ENCODE measurements around the gene PRDM16.

PRDM16 gene

GRCh38 chr1:3312898-3313575 lies 244.0 kb downstream of the PRDM16 start (continued):
- TF ChIP-seq PATZ1 (CRISPR knock-in tag; IDR thresholded peaks at IDR 0.05; ENCODE audit: borderline replicate concordance) = no peak
- TF ChIP-seq RARB (CRISPR knock-in tag; IDR thresholded peaks at IDR 0.05) = no peak
- no peak for TF ChIP-seq GLIS3 (CRISPR knock-in tag; IDR thresholded peaks at IDR 0.05)
- no peak for TF ChIP-seq PPARA (CRISPR knock-in tag; IDR thresholded peaks at IDR 0.05; ENCODE audit: borderline replicate concordance)
- no peak for TF ChIP-seq ZFP30 (CRISPR knock-in tag; IDR thresholded peaks at IDR 0.05)
- TF ChIP-seq ZC3H10 (CRISPR knock-in tag; IDR thresholded peaks at IDR 0.05) = no peak
- no peak for TF ChIP-seq ESRRG (CRISPR knock-in tag; IDR thresholded peaks at IDR 0.05)
- TF ChIP-seq TOX (CRISPR knock-in tag; IDR thresholded peaks at IDR 0.05; ENCODE audit: borderline replicate concordance) = no peak
- no peak for TF ChIP-seq OSR1 (CRISPR knock-in tag; IDR thresholded peaks at IDR 0.05)

DNA sequence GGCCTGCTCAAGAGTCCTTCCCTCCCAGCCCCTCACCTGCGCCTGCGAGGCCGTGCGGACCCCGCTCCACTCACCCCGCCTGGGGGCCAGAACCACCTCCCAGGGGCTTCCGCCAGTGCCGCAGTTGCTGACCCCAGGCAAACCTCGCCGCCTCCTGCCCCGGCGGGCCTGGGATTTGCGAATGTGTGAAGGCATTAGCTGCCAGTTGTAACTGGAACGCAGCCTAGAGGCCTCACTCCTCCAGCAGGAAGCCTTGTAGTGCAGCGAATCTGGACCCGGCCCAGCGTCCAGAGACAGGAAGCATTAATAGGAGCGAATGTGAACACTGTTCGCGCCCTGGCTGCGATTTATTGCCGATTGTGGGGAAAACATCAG lies 244.6 kb downstream of the PRDM16 start:
- TF ChIP-seq ZFP3 (CRISPR knock-in tag; IDR thresholded peaks at IDR 0.05) (no peak), ZNF8 (CRISPR knock-in tag; IDR thresholded peaks at IDR 0.05) (no peak), CSDC2 (CRISPR knock-in tag; IDR thresholded peaks at IDR 0.05) (no peak)
- peak; percentile 72 for ATAC-seq

- no peak for ATAC-seq
- TF ChIP-seq ESRRG (CRISPR knock-in tag; IDR thresholded peaks at IDR 0.05) (no peak), ZFP3 (CRISPR knock-in tag; IDR thresholded peaks at IDR 0.05) (no peak), SNAI2 (CRISPR knock-in tag; IDR thresholded peaks at IDR 0.05) (no peak), PATZ1 (CRISPR knock-in tag; IDR thresholded peaks at IDR 0.05; ENCODE audit: borderline replicate concordance) (no peak), ZNF70 (CRISPR knock-in tag; IDR thresholded peaks at IDR 0.05) (no peak)
Observed at GRCh38 chr1:3314491-3315381, 245.7 kb downstream of the PRDM16 start.

DNA sequence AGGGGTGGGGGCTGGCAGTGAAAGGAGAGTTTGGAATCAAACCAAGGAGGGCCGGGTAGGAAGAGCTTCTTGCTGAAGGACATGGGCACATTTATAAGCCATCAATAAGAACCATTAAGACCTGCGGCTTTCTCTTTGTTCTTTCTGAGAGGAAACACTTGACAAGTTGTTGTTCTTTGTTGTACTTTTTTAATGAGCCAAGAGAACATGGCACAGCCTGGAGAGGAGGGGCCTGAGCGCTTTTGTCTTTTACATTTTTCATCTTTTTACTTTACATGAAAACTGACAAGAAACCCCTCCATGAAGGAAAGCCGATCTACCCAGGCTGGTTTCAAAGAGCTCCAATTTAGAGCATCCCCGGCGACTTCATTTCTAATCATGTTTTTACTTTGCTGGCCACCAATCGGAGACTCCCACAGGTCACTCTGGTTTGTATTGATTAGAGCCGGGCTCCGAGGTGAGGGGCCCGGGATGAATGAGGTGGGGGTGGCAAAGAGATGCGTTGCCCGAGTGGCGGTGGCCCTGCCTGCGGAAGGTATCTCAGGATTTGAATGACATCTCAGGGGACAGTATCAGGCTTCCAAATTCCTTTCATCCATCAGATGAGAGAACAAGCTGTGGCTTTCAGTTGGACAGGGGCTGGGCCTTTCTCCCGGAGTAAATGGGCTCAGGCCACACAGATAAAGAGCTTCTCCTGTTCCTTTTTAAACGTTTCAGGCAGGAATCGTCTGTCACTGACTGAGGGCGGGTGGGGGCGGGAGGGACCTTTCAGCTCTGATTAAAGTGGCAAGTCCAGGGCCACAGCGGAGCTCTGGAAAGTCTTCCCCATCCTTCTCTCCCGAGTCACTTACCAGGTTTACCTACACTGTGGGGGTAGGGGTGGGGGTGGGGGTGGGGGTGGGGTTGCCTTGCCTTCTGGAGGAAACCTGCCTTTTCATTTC lies 246.7 kb downstream of the PRDM16 start:
- no peak for TF ChIP-seq GLIS3 (CRISPR knock-in tag; IDR thresholded peaks at IDR 0.05)
- TF ChIP-seq, protein P1, sequence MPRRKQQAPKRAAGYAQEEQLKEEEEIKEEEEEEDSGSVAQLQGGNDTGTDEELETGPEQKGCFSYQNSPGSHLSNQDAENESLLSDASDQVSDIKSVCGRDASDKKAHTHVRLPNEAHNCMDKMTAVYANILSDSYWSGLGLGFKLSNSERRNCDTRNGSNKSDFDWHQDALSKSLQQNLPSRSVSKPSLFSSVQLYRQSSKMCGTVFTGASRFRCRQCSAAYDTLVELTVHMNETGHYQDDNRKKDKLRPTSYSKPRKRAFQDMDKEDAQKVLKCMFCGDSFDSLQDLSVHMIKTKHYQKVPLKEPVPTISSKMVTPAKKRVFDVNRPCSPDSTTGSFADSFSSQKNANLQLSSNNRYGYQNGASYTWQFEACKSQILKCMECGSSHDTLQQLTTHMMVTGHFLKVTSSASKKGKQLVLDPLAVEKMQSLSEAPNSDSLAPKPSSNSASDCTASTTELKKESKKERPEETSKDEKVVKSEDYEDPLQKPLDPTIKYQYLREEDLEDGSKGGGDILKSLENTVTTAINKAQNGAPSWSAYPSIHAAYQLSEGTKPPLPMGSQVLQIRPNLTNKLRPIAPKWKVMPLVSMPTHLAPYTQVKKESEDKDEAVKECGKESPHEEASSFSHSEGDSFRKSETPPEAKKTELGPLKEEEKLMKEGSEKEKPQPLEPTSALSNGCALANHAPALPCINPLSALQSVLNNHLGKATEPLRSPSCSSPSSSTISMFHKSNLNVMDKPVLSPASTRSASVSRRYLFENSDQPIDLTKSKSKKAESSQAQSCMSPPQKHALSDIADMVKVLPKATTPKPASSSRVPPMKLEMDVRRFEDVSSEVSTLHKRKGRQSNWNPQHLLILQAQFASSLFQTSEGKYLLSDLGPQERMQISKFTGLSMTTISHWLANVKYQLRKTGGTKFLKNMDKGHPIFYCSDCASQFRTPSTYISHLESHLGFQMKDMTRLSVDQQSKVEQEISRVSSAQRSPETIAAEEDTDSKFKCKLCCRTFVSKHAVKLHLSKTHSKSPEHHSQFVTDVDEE (CRISPR knock-in tag; IDR thresholded peaks at IDR 0.05) = no peak
- TF ChIP-seq, protein P2, sequence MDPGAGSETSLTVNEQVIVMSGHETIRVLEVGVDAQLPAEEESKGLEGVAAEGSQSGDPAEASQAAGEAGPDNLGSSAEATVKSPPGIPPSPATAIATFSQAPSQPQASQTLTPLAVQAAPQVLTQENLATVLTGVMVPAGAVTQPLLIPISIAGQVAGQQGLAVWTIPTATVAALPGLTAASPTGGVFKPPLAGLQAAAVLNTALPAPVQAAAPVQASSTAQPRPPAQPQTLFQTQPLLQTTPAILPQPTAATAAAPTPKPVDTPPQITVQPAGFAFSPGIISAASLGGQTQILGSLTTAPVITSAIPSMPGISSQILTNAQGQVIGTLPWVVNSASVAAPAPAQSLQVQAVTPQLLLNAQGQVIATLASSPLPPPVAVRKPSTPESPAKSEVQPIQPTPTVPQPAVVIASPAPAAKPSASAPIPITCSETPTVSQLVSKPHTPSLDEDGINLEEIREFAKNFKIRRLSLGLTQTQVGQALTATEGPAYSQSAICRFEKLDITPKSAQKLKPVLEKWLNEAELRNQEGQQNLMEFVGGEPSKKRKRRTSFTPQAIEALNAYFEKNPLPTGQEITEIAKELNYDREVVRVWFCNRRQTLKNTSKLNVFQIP (CRISPR knock-in tag; IDR thresholded peaks at IDR 0.05; ENCODE audit: borderline replicate concordance, low read depth) = no peak
- TF ChIP-seq ZNF8 (CRISPR knock-in tag; IDR thresholded peaks at IDR 0.05) = no peak
- no peak for TF ChIP-seq TOX (CRISPR knock-in tag; IDR thresholded peaks at IDR 0.05; ENCODE audit: borderline replicate concordance)
- TF ChIP-seq ARNTL (CRISPR knock-in tag; IDR thresholded peaks at IDR 0.05; ENCODE audit: borderline replicate concordance, low read depth) = no peak
- no peak for TF ChIP-seq RARB (CRISPR knock-in tag; IDR thresholded peaks at IDR 0.05)
- no peak for TF ChIP-seq OSR1 (CRISPR knock-in tag; IDR thresholded peaks at IDR 0.05)
- TF ChIP-seq CSRNP3 (CRISPR knock-in tag; IDR thresholded peaks at IDR 0.05) = no peak
- TF ChIP-seq TCF4 (CRISPR knock-in tag; IDR thresholded peaks at IDR 0.05; ENCODE audit: borderline replicate concordance) = no peak
- ATAC-seq = no peak
